K562 (cell line): ENCODE measurements around the gene RASGRP2. TPM values are rescaled to one million over a fixed set of nuclear protein-coding genes. Genes with fewer than 3 reads are reported as not detected.
A peak's percentile ranks its signal among the peaks of the same experiment; 100 is the strongest.

ENCODE experiments used
- ARID2 ChIP-seq: fragments of 450-650 bp; IDR thresholded peaks from 2 replicates; pipeline ENCODE4 v1.6.1; 2017; ENCODE audit warnings: antibody characterized with exemption, mild to moderate bottlenecking
- ATF7 ChIP-seq: fragments of 450-650 bp; IDR thresholded peaks from 2 replicates; pipeline ENCODE4 v1.7.1; 2014; ENCODE audit warnings: mild to moderate bottlenecking, moderate library complexity
- BCOR ChIP-seq: fragments of 450-650 bp; IDR thresholded peaks from 2 replicates; pipeline ENCODE4 v1.6.1; 2016
- BMI1 ChIP-seq: fragments of 150-350 bp; IDR thresholded peaks from 2 replicates; pipeline ENCODE4 v1.6.1; 2014; ENCODE audit warnings: low read length
- COPS2 ChIP-seq: fragments of 450-650 bp; conservative IDR thresholded peaks from 2 replicates; pipeline ENCODE4 v1.6.1; 2016; ENCODE audit warnings: mild to moderate bottlenecking, moderate library complexity
- HDAC2 ChIP-seq: fragments of 450-650 bp; IDR thresholded peaks from 2 replicates; pipeline ENCODE4 v1.6.1; 2016; ENCODE audit warnings: mild to moderate bottlenecking
- HDAC3 ChIP-seq: fragments of 450-650 bp; IDR thresholded peaks from 2 replicates; pipeline ENCODE4 v1.6.1; 2018; ENCODE audit warnings: borderline replicate concordance, mild to moderate bottlenecking, moderate library complexity; ENCODE audit not compliant: partially characterized antibody
- HOXB6 ChIP-seq: fragments of 250-450 bp; sonication (Bioruptor Pico); IDR thresholded peaks from 2 replicates; pipeline ENCODE4 v1.5.1; 2022; ENCODE audit warnings: mild to moderate bottlenecking, borderline replicate concordance
- LEF1 ChIP-seq: fragments of 450-650 bp; IDR thresholded peaks from 2 replicates; pipeline ENCODE4 v1.6.1; 2016; ENCODE audit warnings: mild to moderate bottlenecking
- NFXL1 ChIP-seq: fragments of 450-650 bp; formaldehyde crosslinking; IDR thresholded peaks from 2 replicates; pipeline ENCODE4 v1.4.0; 2021; ENCODE audit warnings: mild to moderate bottlenecking
- POU5F1 ChIP-seq: fragments of 150-350 bp; IDR thresholded peaks from 2 replicates; pipeline ENCODE4 v1.6.1; 2014; ENCODE audit warnings: borderline replicate concordance, low read length, low read depth, mild to moderate bottlenecking; ENCODE audit not compliant: partially characterized antibody
- RBM25 ChIP-seq: fragments of 200-400 bp; formaldehyde crosslinking; IDR thresholded peaks from 2 replicates; pipeline ENCODE4 v1.6.1; 2018; ENCODE audit warnings: low read length, low read depth, moderate library complexity; ENCODE audit not compliant: severe bottlenecking
- RERE ChIP-seq: sonication (generic); formaldehyde crosslinking; IDR thresholded peaks from 2 replicates; pipeline ENCODE4 v1.8.0; 2023; ENCODE audit warnings: missing genetic modification reagents, mild to moderate bottlenecking, borderline replicate concordance
- SFPQ ChIP-seq: fragments of 200-400 bp; formaldehyde crosslinking; IDR thresholded peaks from 2 replicates; pipeline ENCODE4 v1.6.1; 2017; ENCODE audit warnings: mild to moderate bottlenecking, low read depth, low read length, moderate library complexity
- SMARCA4 ChIP-seq: fragments of 450-650 bp; IDR thresholded peaks from 2 replicates; pipeline ENCODE4 v1.6.1; 2016
- SMARCA5 ChIP-seq: fragments of 450-650 bp; IDR thresholded peaks from 2 replicates; pipeline ENCODE4 v1.6.1; 2016
- SMARCE1 ChIP-seq: fragments of 450-650 bp; IDR thresholded peaks from 2 replicates; pipeline ENCODE4 v1.7.1; 2016; ENCODE audit warnings: mild to moderate bottlenecking
- TCFL5 ChIP-seq: fragments of 250-450 bp; sonication (Bioruptor Pico); conservative IDR thresholded peaks from 2 replicates; pipeline ENCODE4 v1.6.1; 2021; ENCODE audit warnings: mild to moderate bottlenecking, moderate library complexity, matching md5 sums
- TSC22D4 ChIP-seq: fragments of 450-650 bp; IDR thresholded peaks from 2 replicates; pipeline ENCODE4 v1.6.1; 2016; ENCODE audit warnings: missing genetic modification characterization, missing biosample characterization, control low read depth
- ZNF23 ChIP-seq: fragments of 250-450 bp; sonication (Bioruptor Pico); IDR thresholded peaks from 2 replicates; pipeline ENCODE4 v1.4.0; 2020; ENCODE audit warnings: mild to moderate bottlenecking
- ZNF311 ChIP-seq: fragments of 250-450 bp; sonication (Bioruptor Pico); IDR thresholded peaks from 2 replicates; pipeline ENCODE4 v1.4.0; 2020; ENCODE audit warnings: mild to moderate bottlenecking, moderate library complexity
- ZNF668 ChIP-seq: fragments of 250-450 bp; sonication (Bioruptor Pico); IDR thresholded peaks from 2 replicates; pipeline ENCODE4 v1.8.0; 2022; ENCODE audit warnings: mild to moderate bottlenecking, inconsistent platforms
- polyA plus RNA-seq, 8 experiments: library from polyadenylated mRNA; depleted of rRNA in 4 of 8; stranded (reverse) in 5 of 8; unstranded in 3 of 8; fragments of >200 nt; fragmentation: Nextera tagmentation in 2 of 8; fragmentation: Illumina TruSeq in 1 of 8; extraction: Ambion mirVana in 2 of 8; extraction: Trizol in 1 of 8; gene quantifications; 2 replicates each; pipeline versions ENCODE4 v1.2.1 to v1.2.3, GENCODE V29; 2011 to 2014; ENCODE audit warnings: inconsistent platforms in 1 of 8, missing spikeins in 1 of 8
- total RNA-seq, 7 experiments: library from RNA; depleted of rRNA in 6 of 7; stranded (reverse); fragments of >200 nt in 6 of 7; fragmentation: Illumina TruSeq in 2 of 7; extraction: Trizol in 2 of 7; gene quantifications; 2 replicates each; pipeline versions ENCODE4 v1.2.1 to v1.2.3, GENCODE V29; 2011 to 2021; ENCODE audit warnings: low replicate concordance in 1 of 7
- TF ChIP-seq, protein P1 (sequence below): fragments of 450-650 bp; IDR thresholded peaks from 2 replicates; pipeline ENCODE4 v1.6.1; 2016; ENCODE audit warnings: low read depth, mild to moderate bottlenecking, moderate library complexity

RASGRP2 gene
- total and polyA plus RNA-seq, 9 of the 15 experiments (the other 6 are each of a cell fraction or from before 2014, with no cell fraction given), result 0.87 to 22.7 (median 5.5) TPM

DNA sequence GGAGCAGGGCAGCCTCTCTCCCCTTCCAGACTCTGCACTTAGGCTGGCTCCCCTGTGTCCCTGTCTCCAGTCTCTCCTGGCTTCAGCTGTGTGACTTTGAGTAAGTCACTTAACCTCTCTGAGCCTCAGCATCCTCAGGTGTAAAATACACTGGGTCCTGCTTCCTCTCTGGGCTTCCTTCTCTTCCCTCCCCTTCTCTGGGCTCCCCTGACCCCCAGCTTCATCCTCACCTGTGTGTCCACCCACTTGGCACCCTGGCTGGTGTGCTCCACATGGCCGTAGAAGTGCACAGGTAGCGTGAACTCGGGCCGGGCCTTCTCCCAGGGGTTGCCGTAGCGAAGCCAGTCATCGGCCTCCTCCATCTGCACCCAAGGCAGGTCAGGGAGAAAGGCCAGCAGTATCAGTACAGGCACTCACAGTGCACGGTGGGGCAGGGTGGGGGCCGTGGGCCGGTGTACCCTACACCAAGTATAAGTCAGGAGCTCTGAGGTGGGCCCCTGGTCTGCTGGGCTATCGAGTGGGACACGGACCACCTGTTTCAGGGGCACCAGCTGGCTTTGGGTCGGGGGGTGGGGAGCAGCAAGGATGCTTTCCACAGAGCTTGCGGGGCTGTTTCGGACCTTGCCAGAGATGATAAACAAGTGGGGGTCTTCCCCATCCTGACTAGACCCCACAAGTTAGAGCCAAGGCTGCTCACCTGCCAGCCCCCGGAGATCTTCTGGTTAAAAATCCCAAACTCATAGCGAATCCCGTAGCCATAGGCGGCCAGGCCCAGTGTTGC is 13.8 kb upstream of the RASGRP2 start (continued):
- TF ChIP-seq RERE (CRISPR knock-in tag) (no peak), HDAC3 (no peak), RBM25 (peak; percentile 92), POU5F1 (no peak), TCFL5 (CRISPR knock-in tag) (no peak), HDAC2 (peak; percentile 42; the same call in 1 of the 2 replicates), NFXL1 (no peak), SMARCA4 (no peak), LEF1 (no peak), ARID2 (no peak), COPS2 (no peak), TSC22D4 (no peak), HOXB6 (CRISPR knock-in tag) (no peak), ZNF311 (CRISPR knock-in tag) (no peak), SMARCA5 (peak; percentile 84; the same call in 1 of the 2 replicates), BMI1 (no peak), ZNF668 (CRISPR knock-in tag) (no peak), ATF7 (no peak), SFPQ (no peak), SMARCE1 (no peak), ZNF23 (CRISPR knock-in tag) (no peak), BCOR (peak; percentile 93)
- TF ChIP-seq, protein P1, sequence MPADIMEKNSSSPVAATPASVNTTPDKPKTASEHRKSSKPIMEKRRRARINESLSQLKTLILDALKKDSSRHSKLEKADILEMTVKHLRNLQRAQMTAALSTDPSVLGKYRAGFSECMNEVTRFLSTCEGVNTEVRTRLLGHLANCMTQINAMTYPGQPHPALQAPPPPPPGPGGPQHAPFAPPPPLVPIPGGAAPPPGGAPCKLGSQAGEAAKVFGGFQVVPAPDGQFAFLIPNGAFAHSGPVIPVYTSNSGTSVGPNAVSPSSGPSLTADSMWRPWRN, result no peak
